Ishikawa (cell line): Measurements from ENCODE around the gene TLE5.

Experiments used
- CEBPB ChIP-seq: IDR thresholded peaks from 2 replicates; pipeline ENCODE4 v1.6.1; 2012
- CREB1 ChIP-seq: IDR thresholded peaks from 2 replicates; pipeline ENCODE4 v1.6.1; 2012; ENCODE audit warnings: low read depth
- EP300 ChIP-seq: IDR thresholded peaks from 2 replicates; pipeline ENCODE4 v1.6.1; 2012; ENCODE audit warnings: borderline replicate concordance
- MAX ChIP-seq: IDR thresholded peaks from 2 replicates; pipeline ENCODE4 v1.6.1; 2012
- TAF1 ChIP-seq: IDR thresholded peaks from 2 replicates; pipeline ENCODE4 v1.6.1; 2012; ENCODE audit warnings: low read depth, mild to moderate bottlenecking
- YY1 ChIP-seq: IDR thresholded peaks from 2 replicates; pipeline ENCODE4 v1.6.1; 2012; ENCODE audit warnings: low read depth
- TF ChIP-seq, protein P1 (sequence below): IDR thresholded peaks from 2 replicates; pipeline ENCODE4 v1.6.1; 2012; ENCODE audit warnings: low read depth, mild to moderate bottlenecking

DNA sequence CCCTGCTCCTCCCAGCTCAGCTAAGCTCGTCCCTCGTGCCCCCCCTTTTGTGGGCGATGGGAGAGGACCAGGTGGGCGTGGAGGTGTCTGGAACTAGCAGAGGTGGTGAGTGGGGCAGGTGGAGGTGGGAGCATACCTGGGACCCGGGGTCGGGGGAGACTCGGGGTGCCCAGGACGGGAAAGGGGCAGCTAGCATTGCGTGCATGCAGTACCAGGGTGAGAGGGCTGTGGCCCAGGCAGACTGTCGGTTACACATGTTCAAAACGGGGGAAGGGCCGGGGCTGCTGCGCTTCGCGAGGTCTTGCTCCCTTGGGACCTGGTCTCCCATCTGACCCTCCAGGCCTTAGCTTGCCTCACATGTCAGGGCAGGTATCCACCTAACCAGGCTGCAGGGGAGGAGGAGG is 9.1 kb downstream of the TLE5 start:
- TF ChIP-seq, protein P1, sequence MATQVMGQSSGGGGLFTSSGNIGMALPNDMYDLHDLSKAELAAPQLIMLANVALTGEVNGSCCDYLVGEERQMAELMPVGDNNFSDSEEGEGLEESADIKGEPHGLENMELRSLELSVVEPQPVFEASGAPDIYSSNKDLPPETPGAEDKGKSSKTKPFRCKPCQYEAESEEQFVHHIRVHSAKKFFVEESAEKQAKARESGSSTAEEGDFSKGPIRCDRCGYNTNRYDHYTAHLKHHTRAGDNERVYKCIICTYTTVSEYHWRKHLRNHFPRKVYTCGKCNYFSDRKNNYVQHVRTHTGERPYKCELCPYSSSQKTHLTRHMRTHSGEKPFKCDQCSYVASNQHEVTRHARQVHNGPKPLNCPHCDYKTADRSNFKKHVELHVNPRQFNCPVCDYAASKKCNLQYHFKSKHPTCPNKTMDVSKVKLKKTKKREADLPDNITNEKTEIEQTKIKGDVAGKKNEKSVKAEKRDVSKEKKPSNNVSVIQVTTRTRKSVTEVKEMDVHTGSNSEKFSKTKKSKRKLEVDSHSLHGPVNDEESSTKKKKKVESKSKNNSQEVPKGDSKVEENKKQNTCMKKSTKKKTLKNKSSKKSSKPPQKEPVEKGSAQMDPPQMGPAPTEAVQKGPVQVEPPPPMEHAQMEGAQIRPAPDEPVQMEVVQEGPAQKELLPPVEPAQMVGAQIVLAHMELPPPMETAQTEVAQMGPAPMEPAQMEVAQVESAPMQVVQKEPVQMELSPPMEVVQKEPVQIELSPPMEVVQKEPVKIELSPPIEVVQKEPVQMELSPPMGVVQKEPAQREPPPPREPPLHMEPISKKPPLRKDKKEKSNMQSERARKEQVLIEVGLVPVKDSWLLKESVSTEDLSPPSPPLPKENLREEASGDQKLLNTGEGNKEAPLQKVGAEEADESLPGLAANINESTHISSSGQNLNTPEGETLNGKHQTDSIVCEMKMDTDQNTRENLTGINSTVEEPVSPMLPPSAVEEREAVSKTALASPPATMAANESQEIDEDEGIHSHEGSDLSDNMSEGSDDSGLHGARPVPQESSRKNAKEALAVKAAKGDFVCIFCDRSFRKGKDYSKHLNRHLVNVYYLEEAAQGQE = no peak
- TF ChIP-seq CREB1 (no peak), YY1 (no peak), EP300 (no peak), CEBPB (no peak), TAF1 (no peak), MAX (no peak)
